PC-9 (cell line): Measurements from ENCODE around the gene SNX13. TPM values are rescaled to one million over a fixed set of nuclear protein-coding genes. Genes with fewer than 3 reads are reported as not detected.

Source experiments
- BruUV-seq: library from RNA; stranded (reverse); fragments of 400-500 nt; replicated peaks from 2 replicates; lab custom pipeline; 2021; lab: Mats Ljungman, UMichigan
- CTCF ChIA-PET: fragments of 300-600 bp; sonication (Branson Sonifier 250); formaldehyde crosslinking; loops from one replicate; lab custom pipeline; 2022; ENCODE audit warnings: antibody characterized with exemption; lab: Charles Lee
- POLR2A ChIA-PET: fragments of 300-600 bp; sonication (Branson Sonifier 250); formaldehyde crosslinking; loops from one replicate; lab custom pipeline; 2022; ENCODE audit warnings: antibody characterized with exemption; ENCODE audit not compliant: unreplicated experiment; lab: Charles Lee
- DNase-seq, 2 experiments: peaks; one replicate each; pipeline versions ENCODE4 v3.0.0 to v3.0.0-alpha.2; 2015 to 2022; ENCODE audit warnings: mixed read lengths in 1 of 2
- H2AFZ ChIP-seq: fragments of 200-600 bp; sonication (generic); 2 replicates; pipeline ENCODE4 v1.8.1; 2017; ENCODE audit warnings: antibody characterized with exemption
- H3F3A ChIP-seq: fragments of 200-600 bp; sonication (generic); 2 replicates; pipeline ENCODE4 v1.8.1; 2017; ENCODE audit warnings: antibody characterized with exemption, mild to moderate bottlenecking, low read depth; ENCODE audit not compliant: insufficient read depth
- H3K27ac ChIP-seq: fragments of 200-600 bp; sonication (generic); 2 replicates; pipeline ENCODE4 v1.6.1; 2016; ENCODE audit warnings: mixed run types
- H3K27me3 ChIP-seq: fragments of 200-600 bp; sonication (generic); 2 replicates; pipeline ENCODE4 v1.6.1; 2016; ENCODE audit warnings: low read depth, mixed run types; ENCODE audit not compliant: insufficient read depth
- H3K36me3 ChIP-seq: fragments of 200-600 bp; sonication (generic); 2 replicates; pipeline ENCODE4 v1.6.1; 2016; ENCODE audit warnings: low read depth, mixed run types
- H3K4me1 ChIP-seq: fragments of 200-600 bp; sonication (generic); replicated peaks from 2 replicates; pipeline ENCODE4 v1.6.1; 2016; ENCODE audit warnings: mixed run types; ENCODE audit not compliant: insufficient read depth
- H3K4me2 ChIP-seq: fragments of 200-600 bp; sonication (generic); 2 replicates; pipeline ENCODE4 v1.6.1; 2017; ENCODE audit warnings: mixed run types
- H3K4me3 ChIP-seq: fragments of 200-600 bp; sonication (generic); 2 replicates; pipeline ENCODE4 v1.6.1; 2016; ENCODE audit warnings: mixed run types
- H3K79me2 ChIP-seq: fragments of 200-600 bp; sonication (generic); 2 replicates; pipeline ENCODE4 v1.6.1; 2017; ENCODE audit warnings: low read depth, mixed run types
- H3K9me2 ChIP-seq: fragments of 200-600 bp; sonication (generic); 2 replicates; pipeline ENCODE4 v1.8.1; 2017; ENCODE audit warnings: mild to moderate bottlenecking; ENCODE audit not compliant: insufficient read depth
- H3K9me3 ChIP-seq: fragments of 200-600 bp; sonication (generic); 2 replicates; pipeline ENCODE4 v1.8.1; 2016; ENCODE audit warnings: low read depth; ENCODE audit not compliant: insufficient read depth
- H4K20me1 ChIP-seq: fragments of 200-600 bp; sonication (generic); 2 replicates; pipeline ENCODE4 v1.8.1; 2017; ENCODE audit not compliant: insufficient read depth
- CTCF ChIP-seq: fragments of 200-600 bp; sonication (generic); conservative IDR thresholded peaks from 2 replicates; pipeline ENCODE4 v1.6.1; 2017; ENCODE audit warnings: mixed run types, antibody characterized with exemption, mild to moderate bottlenecking, moderate library complexity
- EZH2 ChIP-seq: fragments of 200-600 bp; sonication (generic); IDR thresholded peaks from 2 replicates; pipeline ENCODE4 v1.8.0; 2017; ENCODE audit warnings: antibody characterized with exemption, low read depth
- intact Hi-C: fragments of 100-400 bp; cut with micrococcal nuclease; formaldehyde crosslinking; loops from one replicate; pipeline ENCODE4 v1.10.0; 2022; ENCODE audit not compliant: unreplicated experiment
- total RNA-seq: library from RNA; stranded (reverse); gene quantifications from 2 replicates; pipeline ENCODE4 v1.2.3, GENCODE V29; 2021

Gene SNX13
- total RNA-seq, 1 experiment from 2014 or later, result 56.3 TPM

DNA sequence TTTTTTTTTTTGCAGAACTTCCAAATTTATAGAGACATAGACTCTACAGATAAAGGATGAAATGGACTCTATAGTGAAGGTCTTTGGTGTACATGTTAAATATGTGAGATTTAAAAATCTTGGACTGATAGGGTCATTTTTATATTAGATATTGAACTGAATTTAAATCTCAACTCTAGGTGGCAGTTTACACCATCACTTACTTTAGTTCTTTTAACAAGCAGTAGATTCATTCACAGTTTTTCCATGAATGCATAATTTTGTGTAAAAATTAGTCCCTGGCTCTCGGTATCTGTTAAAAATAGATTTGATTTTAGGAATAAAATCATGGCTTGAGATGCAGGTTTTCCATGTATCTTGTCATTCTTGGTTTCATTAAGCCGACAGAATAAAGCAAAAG lies 31.1 kb upstream of the SNX13 start:
- intact Hi-C loops, result loop anchor here (1.0 kb wide), 1 partner anchor 374 kb away; no protein-coding TSS in a partner anchor

DNA sequence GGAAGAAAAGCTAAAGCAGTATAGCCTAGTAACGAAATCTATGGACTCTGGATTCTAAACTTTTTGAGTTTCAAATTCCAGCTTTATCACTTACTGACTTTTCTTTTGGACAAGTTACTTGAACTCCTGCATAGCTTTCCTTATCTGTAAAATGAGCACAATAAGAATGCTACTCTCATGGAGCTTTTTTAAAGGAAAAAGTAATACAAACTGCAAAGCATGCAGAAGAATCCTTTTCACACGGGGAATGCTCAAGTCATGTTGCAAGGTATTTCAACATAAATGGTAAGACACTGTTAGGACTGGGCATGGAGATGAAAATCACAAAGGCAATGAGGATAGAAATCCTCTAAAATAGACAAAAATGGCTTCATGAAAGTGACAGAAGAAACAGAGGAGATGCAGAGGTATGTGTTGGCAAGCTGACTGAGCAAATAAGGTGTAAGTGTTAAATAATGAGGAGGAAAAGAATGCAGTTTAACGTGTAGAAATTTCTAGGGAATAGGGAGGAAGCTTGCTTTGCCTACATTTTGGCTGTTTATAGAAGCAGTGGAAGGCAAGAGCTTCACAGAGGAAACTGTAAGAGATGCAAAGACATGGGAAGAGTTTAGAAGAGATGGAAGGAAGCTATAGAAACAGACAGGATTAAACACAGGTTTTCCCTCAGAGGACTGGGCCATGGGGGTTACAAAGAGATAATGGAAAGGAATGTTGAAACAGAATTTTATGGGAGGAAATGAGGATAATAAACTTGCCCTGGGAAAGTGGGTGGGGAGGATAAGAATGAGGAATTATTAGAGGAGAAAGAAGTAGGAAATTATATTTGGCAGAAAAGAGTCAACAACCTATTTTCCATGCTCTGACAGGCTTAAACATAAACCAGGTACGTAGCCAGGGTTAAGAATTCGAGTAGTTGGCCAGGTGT lies 28.8 kb upstream of the SNX13 start:
- Histone ChIP-seq H3K27ac (no peak overlapping the region), H3K9me3 (0 out of 2 replicates have a peak, but pooled peaks cover 8% of the 10 kb centered on the region), H3K27me3 (no peaks in the 10 kb centered on the region), H4K20me1 (no peaks in the 10 kb centered on the region), H3K79me2 (no peaks in the 10 kb centered on the region), H3K36me3 (no peaks in the 10 kb centered on the region), H3F3A (no peaks in the 10 kb centered on the region), H2AFZ (peak overlapping the region; percentile 15), H3K4me3 (no peak overlapping the region), H3K9me2 (no peaks in the 10 kb centered on the region), H3K4me1 (0 out of 2 replicates have a peak, but pooled peaks cover 7% of the 10 kb centered on the region), H3K4me2 (no peak overlapping the region)
- peak in 1 of 2 experiments; percentile 38 for DNase-seq
- no peak for TF ChIP-seq CTCF
- no peak for TF ChIP-seq EZH2
- ChIA-PET CTCF (interaction anchor here (0.6 kb wide), 1 partner anchor 63 kb away, joined by 4 read pairs; no protein-coding TSS in a partner anchor), POLR2A (no interaction called here)
- intact Hi-C loops, result no loop called here
- no TSS peak for BruUV-seq

More for the DNA sequence above, 31.1 kb upstream of the SNX13 start:
- Histone ChIP-seq H3K4me2 (no peak overlapping the region), H3K4me1 (no peaks in the 10 kb centered on the region), H3K27ac (no peak overlapping the region), H4K20me1 (no peaks in the 10 kb centered on the region), H3F3A (no peaks in the 10 kb centered on the region), H3K36me3 (no peaks in the 10 kb centered on the region), H3K27me3 (no peaks in the 10 kb centered on the region), H3K9me2 (no peaks in the 10 kb centered on the region), H3K4me3 (no peak overlapping the region), H3K9me3 (no peaks in the 10 kb centered on the region), H3K79me2 (no peaks in the 10 kb centered on the region), H2AFZ (no peak overlapping the region)
- DNase-seq, result peak in 1 of 2 experiments; percentile 31
- TF ChIP-seq CTCF (peak; percentile 58), EZH2 (no peak)
- ChIA-PET CTCF (no interaction called here), POLR2A (interaction anchor here (0.6 kb wide), 1 partner anchor 10 kb away, joined by 13 read pairs; no protein-coding TSS in a partner anchor)
- BruUV-seq, result no TSS peak

DNA sequence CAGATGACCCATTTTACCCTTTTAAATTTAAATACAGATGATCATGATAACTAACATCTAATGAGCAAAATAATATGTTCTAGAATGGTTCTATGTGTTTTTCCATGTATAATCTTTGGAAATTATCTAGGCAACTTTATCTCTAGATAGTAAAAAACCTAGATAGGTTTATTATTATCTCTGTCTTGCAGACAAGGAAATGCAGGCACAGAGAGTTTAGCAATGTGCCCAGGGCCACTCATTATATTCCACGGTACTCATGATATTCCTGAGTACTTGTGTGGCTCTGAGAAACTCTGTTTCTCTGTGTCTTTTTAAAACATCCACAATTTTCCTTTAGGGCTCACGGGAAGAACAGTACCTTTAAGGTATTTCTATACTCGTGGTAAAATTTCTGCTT lies 26.4 kb upstream of the SNX13 start:
- H4K20me1 ChIP-seq, result no peaks in the 10 kb centered on the region
- ChIA-PET CTCF (no interaction called here), POLR2A (no interaction called here)
- no peaks in the 10 kb centered on the region for H3F3A ChIP-seq
- no peaks in the 10 kb centered on the region for H3K36me3 ChIP-seq
- no peak overlapping the region for H3K4me3 ChIP-seq
- 0 out of 2 replicates have a peak, but pooled peaks cover 7% of the 10 kb centered on the region for H3K4me1 ChIP-seq
- 0 out of 2 replicates have a peak, but pooled peaks cover 8% of the 10 kb centered on the region for H3K9me3 ChIP-seq
- intact Hi-C loops, result no loop called here
- H3K27me3 ChIP-seq, result no peaks in the 10 kb centered on the region
- no TSS peak for BruUV-seq
- no peaks in the 10 kb centered on the region for H3K9me2 ChIP-seq
- 0 out of 2 replicates have a peak overlapping the region, but pooled peaks have one; percentile 5 for H2AFZ ChIP-seq
- no peak for DNase-seq
- TF ChIP-seq EZH2 (no peak), CTCF (no peak)
- no peaks in the 10 kb centered on the region for H3K79me2 ChIP-seq
- no peak overlapping the region for H3K27ac ChIP-seq
- H3K4me2 ChIP-seq, result no peak overlapping the region
